Glutamatergic neuron (in vitro differentiated cells): ENCODE data around the gene KRT76. TPM values are rescaled to one million over a fixed set of nuclear protein-coding genes. Genes with fewer than 3 reads are reported as not detected.

Experiments used
- DNase-seq: peaks from one replicate; pipeline ENCODE4 v3.0.0; 2022
- H3K27ac Mint-ChIP-seq: one replicate; pipeline ENCODE4 v1.8.0; 2020; ENCODE audit warnings: mild to moderate bottlenecking, mixed read lengths, inconsistent platforms; ENCODE audit not compliant: unreplicated experiment
- H3K27me3 Mint-ChIP-seq: one replicate; pipeline ENCODE4 v1.8.0; 2020; ENCODE audit warnings: mild to moderate bottlenecking, moderate library complexity, mixed read lengths, inconsistent platforms; ENCODE audit not compliant: unreplicated experiment
- H3K36me3 Mint-ChIP-seq: one replicate; pipeline ENCODE4 v1.8.0; 2020; ENCODE audit warnings: mild to moderate bottlenecking, mixed read lengths, inconsistent platforms; ENCODE audit not compliant: unreplicated experiment
- H3K4me1 Mint-ChIP-seq: one replicate; pipeline ENCODE4 v1.8.0; 2020; ENCODE audit warnings: mild to moderate bottlenecking, low read depth, mixed read lengths, inconsistent platforms; ENCODE audit not compliant: unreplicated experiment
- H3K4me3 Mint-ChIP-seq: one replicate; pipeline ENCODE4 v1.8.0; 2020; ENCODE audit warnings: mild to moderate bottlenecking, mixed read lengths, inconsistent platforms; ENCODE audit not compliant: unreplicated experiment
- H3K9me3 Mint-ChIP-seq: one replicate; pipeline ENCODE4 v1.8.0; 2020; ENCODE audit warnings: mild to moderate bottlenecking, moderate library complexity, mixed read lengths, inconsistent platforms; ENCODE audit not compliant: unreplicated experiment
- CTCF ChIP-seq: fragments of 200-600 bp; sonication (generic); IDR thresholded peaks from one replicate; pipeline ENCODE4 v1.5.0; 2021; ENCODE audit not compliant: partially characterized antibody, unreplicated experiment
- total RNA-seq: library from RNA; stranded (reverse); fragmentation: NEBNext Ultra II Directional; extraction: Animal tissue kit (Norgen Biotek cat#: 25700); gene quantifications from one replicate; pipeline ENCODE4 v1.2.1, GENCODE V29; 2021; ENCODE audit not compliant: unreplicated experiment

The KRT76 gene
- total RNA-seq, 1 donor from 2014 or later, result not detected

GRCh38 chr12:52806169-52806811, 29.1 kb upstream of the KRT76 start:
- no peaks in the 10 kb centered on the region for H3K36me3 Mint-ChIP-seq
- TF ChIP-seq CTCF, result no peak
- peaks cover 7% of the 10 kb centered on the region for H3K27me3 Mint-ChIP-seq
- no peak overlapping the region for H3K4me3 Mint-ChIP-seq
- H3K4me1 Mint-ChIP-seq, result no peaks in the 10 kb centered on the region
- H3K27ac Mint-ChIP-seq, result no peak overlapping the region
- DNase-seq, result no peak
- peaks cover 3% of the 10 kb centered on the region for H3K9me3 Mint-ChIP-seq

- no peaks in the 10 kb centered on the region for H3K36me3 Mint-ChIP-seq
- H3K27me3 Mint-ChIP-seq, result peaks cover 7% of the 10 kb centered on the region
- H3K4me1 Mint-ChIP-seq, result peaks cover 2% of the 10 kb centered on the region
- no peak for TF ChIP-seq CTCF
- H3K4me3 Mint-ChIP-seq, result no peak overlapping the region
- no peak for DNase-seq
- no peak overlapping the region for H3K27ac Mint-ChIP-seq
- H3K9me3 Mint-ChIP-seq, result peaks cover 3% of the 10 kb centered on the region
These were observed 28.6 kb upstream of the KRT76 start for GRCh38 chr12:52805739-52806138.

- Mint-ChIP-seq H3K4me1 (peaks cover 2% of the 10 kb centered on the region), H3K36me3 (no peaks in the 10 kb centered on the region), H3K4me3 (no peak overlapping the region), H3K27ac (no peak overlapping the region), H3K27me3 (peaks cover 7% of the 10 kb centered on the region), H3K9me3 (peaks cover 3% of the 10 kb centered on the region)
- no peak for DNase-seq
- TF ChIP-seq CTCF, result no peak
These were observed 27.9 kb upstream of the KRT76 start for GRCh38 chr12:52805000-52805399.

- Mint-ChIP-seq H3K27me3 (peaks cover 4% of the 10 kb centered on the region), H3K9me3 (peaks cover 3% of the 10 kb centered on the region), H3K36me3 (no peaks in the 10 kb centered on the region), H3K4me1 (peaks cover 2% of the 10 kb centered on the region), H3K27ac (no peak overlapping the region), H3K4me3 (peak overlapping the region; percentile 28)
- DNase-seq, result no peak
- no peak for TF ChIP-seq CTCF
These were observed 25.3 kb upstream of the KRT76 start for GRCh38 chr12:52802442-52802841.

GRCh38 chr12:52801773-52802172, 24.6 kb upstream of the KRT76 start:
- peaks cover 2% of the 10 kb centered on the region for H3K4me1 Mint-ChIP-seq
- H3K9me3 Mint-ChIP-seq, result peaks cover 3% of the 10 kb centered on the region
- no peak for DNase-seq
- no peak overlapping the region for H3K4me3 Mint-ChIP-seq
- H3K36me3 Mint-ChIP-seq, result no peaks in the 10 kb centered on the region
- no peak for TF ChIP-seq CTCF
- peaks cover 4% of the 10 kb centered on the region for H3K27me3 Mint-ChIP-seq
- H3K27ac Mint-ChIP-seq, result no peak overlapping the region
